ENCODE results near the gene ADAMTS9.

Gene ADAMTS9

DNA sequence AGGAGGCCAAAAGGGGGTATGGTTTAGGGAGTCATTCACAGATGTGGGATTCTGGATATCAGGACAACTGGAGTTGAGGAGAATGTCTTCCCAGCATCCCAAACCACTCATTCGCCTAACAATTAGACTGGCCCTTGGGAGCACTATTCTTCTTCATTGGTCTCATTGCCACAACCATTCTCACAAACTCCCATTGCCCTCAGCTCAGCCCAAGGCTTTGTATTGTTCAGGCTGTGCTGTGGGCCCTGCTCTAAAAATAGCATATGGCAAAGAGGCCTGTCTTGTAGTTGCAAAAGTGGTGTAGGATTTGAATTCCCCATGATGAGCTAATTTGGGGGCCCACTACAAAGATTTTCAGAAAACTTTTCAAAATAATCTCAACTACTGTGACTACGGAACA is 6.3 kb upstream of the ADAMTS9 start:
- Histone ChIP-seq H3K27ac (no peak overlapping the region), H3K4me3 (ENCODE audit: low read depth in 1 of 2, low read length in 1 of 2) (no peak overlapping the region), H3K4me1 (ENCODE audit: control insufficient read depth in 1 of 2, insufficient read depth in 1 of 2, low read depth in 1 of 2, low read length in 1 of 2) (no peaks in the 10 kb centered on the region), H3K9me3 (no peaks in the 10 kb centered on the region), H3K27me3 (peaks cover 34% of the 10 kb centered on the region), H3K36me3 (no peaks in the 10 kb centered on the region)
- TF ChIP-seq, protein P1, sequence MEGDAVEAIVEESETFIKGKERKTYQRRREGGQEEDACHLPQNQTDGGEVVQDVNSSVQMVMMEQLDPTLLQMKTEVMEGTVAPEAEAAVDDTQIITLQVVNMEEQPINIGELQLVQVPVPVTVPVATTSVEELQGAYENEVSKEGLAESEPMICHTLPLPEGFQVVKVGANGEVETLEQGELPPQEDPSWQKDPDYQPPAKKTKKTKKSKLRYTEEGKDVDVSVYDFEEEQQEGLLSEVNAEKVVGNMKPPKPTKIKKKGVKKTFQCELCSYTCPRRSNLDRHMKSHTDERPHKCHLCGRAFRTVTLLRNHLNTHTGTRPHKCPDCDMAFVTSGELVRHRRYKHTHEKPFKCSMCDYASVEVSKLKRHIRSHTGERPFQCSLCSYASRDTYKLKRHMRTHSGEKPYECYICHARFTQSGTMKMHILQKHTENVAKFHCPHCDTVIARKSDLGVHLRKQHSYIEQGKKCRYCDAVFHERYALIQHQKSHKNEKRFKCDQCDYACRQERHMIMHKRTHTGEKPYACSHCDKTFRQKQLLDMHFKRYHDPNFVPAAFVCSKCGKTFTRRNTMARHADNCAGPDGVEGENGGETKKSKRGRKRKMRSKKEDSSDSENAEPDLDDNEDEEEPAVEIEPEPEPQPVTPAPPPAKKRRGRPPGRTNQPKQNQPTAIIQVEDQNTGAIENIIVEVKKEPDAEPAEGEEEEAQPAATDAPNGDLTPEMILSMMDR (IDR thresholded peaks at IDR 0.05) = no peak

DNA sequence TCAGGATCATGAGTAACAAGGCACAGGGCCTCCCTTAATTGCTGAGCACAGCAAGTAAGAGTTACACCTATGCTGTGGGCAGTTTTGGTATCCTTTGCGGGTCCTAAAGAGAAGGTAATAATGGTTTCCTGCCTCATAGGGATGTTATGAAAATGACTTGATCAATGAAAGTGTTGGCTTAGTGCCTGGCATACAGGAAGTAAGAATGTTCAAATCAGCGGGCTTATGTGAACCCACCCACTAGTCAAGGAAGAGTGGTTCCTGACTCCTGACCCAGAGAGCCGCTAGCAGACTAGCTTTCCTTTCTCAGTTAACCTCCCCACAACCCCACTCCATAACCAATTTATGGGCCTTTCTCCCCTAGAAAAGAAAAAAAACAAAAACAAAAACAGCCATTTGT is 5.2 kb upstream of the ADAMTS9 start:
- H3K4me3 ChIP-seq (ENCODE audit: low read depth in 1 of 2, low read length in 1 of 2) = no peak overlapping the region
- H3K36me3 ChIP-seq = no peaks in the 10 kb centered on the region
- H3K27me3 ChIP-seq = peaks cover 45% of the 10 kb centered on the region
- H3K27ac ChIP-seq = no peak overlapping the region
- H3K4me1 ChIP-seq (ENCODE audit: control insufficient read depth in 1 of 2, insufficient read depth in 1 of 2, low read depth in 1 of 2, low read length in 1 of 2) = peaks cover 0 to 5% of the 10 kb centered on the region in 2 experiments
- H3K9me3 ChIP-seq = no peaks in the 10 kb centered on the region
- TF ChIP-seq, protein P1 (IDR thresholded peaks at IDR 0.05) = no peak

DNA sequence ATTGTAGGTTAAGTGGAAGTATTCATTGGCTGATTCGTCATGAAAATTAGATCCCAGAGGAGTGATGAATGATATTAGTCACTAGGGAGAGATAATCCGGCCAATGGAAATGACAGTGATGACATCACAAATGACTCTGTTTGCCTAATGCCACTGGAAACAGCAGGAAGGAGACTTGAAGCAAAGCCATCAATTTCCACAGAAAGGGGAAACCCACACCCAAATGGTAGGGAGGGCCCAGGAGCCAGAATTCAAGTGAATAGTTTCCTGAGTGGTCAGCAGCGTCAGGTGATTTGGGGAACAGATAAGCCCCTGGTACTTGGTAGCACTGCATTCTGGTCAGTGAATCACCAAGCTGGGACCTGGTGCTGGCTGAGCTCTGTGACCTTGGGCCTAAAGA is 3.3 kb upstream of the ADAMTS9 start:
- H3K4me1 ChIP-seq (ENCODE audit: control insufficient read depth in 1 of 2, insufficient read depth in 1 of 2, low read depth in 1 of 2, low read length in 1 of 2) = peaks cover 0 to 16% of the 10 kb centered on the region in 2 experiments
- no peaks in the 10 kb centered on the region for H3K36me3 ChIP-seq
- TF ChIP-seq, protein P1 (IDR thresholded peaks at IDR 0.05) = no peak
- peaks cover 64% of the 10 kb centered on the region for H3K27me3 ChIP-seq
- no peak overlapping the region for H3K27ac ChIP-seq
- no peaks in the 10 kb centered on the region for H3K9me3 ChIP-seq
- no peak overlapping the region for H3K4me3 ChIP-seq (ENCODE audit: low read depth in 1 of 2, low read length in 1 of 2)

DNA sequence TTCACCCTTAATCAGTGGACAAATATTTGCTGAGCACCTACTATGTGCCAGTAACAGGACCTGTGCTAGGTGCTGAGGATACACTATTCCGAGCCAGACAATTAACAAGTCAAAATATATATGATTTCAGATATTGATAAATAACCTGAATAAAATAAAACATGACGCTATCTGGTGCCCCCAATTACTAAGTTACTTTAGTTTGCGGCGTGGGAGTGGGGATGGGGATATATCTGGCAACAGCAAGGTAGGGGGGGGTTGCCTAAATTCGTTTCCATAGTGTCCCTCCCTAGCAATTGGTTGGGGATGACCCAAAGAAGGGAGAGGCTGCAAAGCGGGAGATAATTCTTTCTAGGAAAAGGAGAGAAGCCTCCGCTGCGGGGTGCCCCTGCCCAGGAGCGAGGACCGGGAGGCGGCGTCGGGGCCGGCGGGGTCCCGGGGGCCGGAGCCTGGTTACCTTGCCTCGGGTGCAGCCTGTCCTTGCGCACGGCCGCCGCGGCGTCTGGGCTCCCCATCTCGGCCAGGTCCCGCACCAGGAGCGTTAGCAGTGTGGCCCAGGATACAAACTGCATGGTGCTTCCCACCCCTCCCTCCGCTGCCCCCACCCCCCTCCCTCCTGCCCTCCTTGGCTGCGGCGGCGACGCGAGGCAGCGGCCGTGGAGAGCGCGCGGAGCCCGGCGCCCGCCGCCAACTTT is 567 bp downstream of the ADAMTS9 start:
- Histone ChIP-seq H3K27ac (no peak overlapping the region), H3K9me3 (no peaks in the 10 kb centered on the region), H3K36me3 (no peaks in the 10 kb centered on the region), H3K4me1 (ENCODE audit: control insufficient read depth in 1 of 2, insufficient read depth in 1 of 2, low read depth in 1 of 2, low read length in 1 of 2) (peaks cover 0 to 17% of the 10 kb centered on the region in 2 experiments), H3K27me3 (peaks cover 95% of the 10 kb centered on the region), H3K4me3 (ENCODE audit: low read depth in 1 of 2, low read length in 1 of 2) (peak overlapping the region in 1 of 2 experiments; percentile 46)
- TF ChIP-seq, protein P1 (IDR thresholded peaks at IDR 0.05) = no peak

DNA sequence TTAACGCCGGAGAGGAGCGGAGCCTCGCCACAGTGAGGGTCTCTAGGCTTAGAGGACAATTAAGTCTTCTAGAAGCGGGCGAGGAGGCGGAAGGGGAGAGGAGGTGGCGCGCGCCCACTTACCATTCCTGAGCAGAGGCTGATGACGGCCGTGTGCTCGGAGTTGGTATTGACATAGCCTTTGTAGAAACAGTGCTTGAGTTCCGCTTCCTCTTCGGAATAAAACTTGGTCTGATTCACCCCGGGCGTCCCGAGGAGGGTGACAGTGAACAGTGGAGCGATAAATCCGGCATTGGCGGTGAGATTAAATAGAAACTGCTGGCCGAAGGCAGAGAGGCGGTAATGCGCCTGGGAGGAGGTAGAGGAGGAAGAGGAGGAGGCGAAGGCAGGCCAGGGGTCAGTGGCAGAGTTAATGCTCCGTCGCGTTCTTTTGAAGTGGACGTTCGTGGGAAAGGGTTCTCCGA is 1.3 kb downstream of the ADAMTS9 start:
- Histone ChIP-seq H3K9me3 (no peaks in the 10 kb centered on the region), H3K27ac (no peak overlapping the region), H3K36me3 (no peaks in the 10 kb centered on the region), H3K4me1 (ENCODE audit: control insufficient read depth in 1 of 2, insufficient read depth in 1 of 2, low read depth in 1 of 2, low read length in 1 of 2) (peaks cover 0 to 17% of the 10 kb centered on the region in 2 experiments), H3K27me3 (peaks cover 93% of the 10 kb centered on the region), H3K4me3 (ENCODE audit: low read depth in 1 of 2, low read length in 1 of 2) (peak overlapping the region; percentile 26 to 46)
- TF ChIP-seq, protein P1 (IDR thresholded peaks at IDR 0.05) = no peak
